Endothelial cell (in vitro differentiated cells): ENCODE data around the gene SOSTDC1. TPM values are rescaled to one million over a fixed set of nuclear protein-coding genes. Genes with fewer than 3 reads are reported as not detected.
"Not testable (repeated sequence)": the region's sequence is repeated elsewhere in the genome, so short reads cannot be mapped to it uniquely, and the experiment has no call there.

ENCODE experiments used
- DNase-seq: peaks from one replicate; pipeline ENCODE4 v3.0.0; 2021; ENCODE audit warnings: low spot score
- H3K27ac Mint-ChIP-seq: one replicate; pipeline ENCODE4 v1.8.0; 2021; ENCODE audit warnings: mixed read lengths, inconsistent platforms; ENCODE audit not compliant: unreplicated experiment
- H3K27me3 Mint-ChIP-seq: one replicate; pipeline ENCODE4 v1.8.0; 2021; ENCODE audit warnings: mild to moderate bottlenecking, moderate library complexity, mixed read lengths, inconsistent platforms; ENCODE audit not compliant: unreplicated experiment
- H3K36me3 Mint-ChIP-seq: one replicate; pipeline ENCODE4 v1.8.0; 2021; ENCODE audit warnings: mild to moderate bottlenecking, low read depth, mixed read lengths, inconsistent platforms; ENCODE audit not compliant: unreplicated experiment
- H3K4me1 Mint-ChIP-seq: one replicate; pipeline ENCODE4 v1.8.0; 2021; ENCODE audit warnings: mild to moderate bottlenecking, mixed read lengths, inconsistent platforms; ENCODE audit not compliant: unreplicated experiment
- H3K4me3 Mint-ChIP-seq: one replicate; pipeline ENCODE4 v1.8.0; 2021; ENCODE audit warnings: mild to moderate bottlenecking, mixed read lengths, inconsistent platforms; ENCODE audit not compliant: unreplicated experiment
- H3K9me3 Mint-ChIP-seq: one replicate; pipeline ENCODE4 v1.8.0; 2021; ENCODE audit warnings: mixed read lengths, inconsistent platforms; ENCODE audit not compliant: unreplicated experiment
- total RNA-seq: library from RNA; stranded (reverse); fragmentation: NEBNext Ultra II Directional; extraction: Animal tissue kit (Norgen Biotek cat#: 25700); gene quantifications from one replicate; pipeline ENCODE4 v1.2.1, GENCODE V29; 2021; ENCODE audit not compliant: unreplicated experiment
- TF ChIP-seq, protein P1 (sequence below): fragments of 200-600 bp; sonication (generic); IDR thresholded peaks from one replicate; pipeline ENCODE4 v1.5.0; 2021; ENCODE audit warnings: antibody characterized with exemption; ENCODE audit not compliant: unreplicated experiment

Gene SOSTDC1
- total RNA-seq, 1 donor from 2014 or later: 0.18 TPM

GRCh38 chr7:16463520-16463919, 2.0 kb downstream of the SOSTDC1 start:
- H3K4me3 Mint-ChIP-seq: no peak overlapping the region
- no peak for DNase-seq

DNA sequence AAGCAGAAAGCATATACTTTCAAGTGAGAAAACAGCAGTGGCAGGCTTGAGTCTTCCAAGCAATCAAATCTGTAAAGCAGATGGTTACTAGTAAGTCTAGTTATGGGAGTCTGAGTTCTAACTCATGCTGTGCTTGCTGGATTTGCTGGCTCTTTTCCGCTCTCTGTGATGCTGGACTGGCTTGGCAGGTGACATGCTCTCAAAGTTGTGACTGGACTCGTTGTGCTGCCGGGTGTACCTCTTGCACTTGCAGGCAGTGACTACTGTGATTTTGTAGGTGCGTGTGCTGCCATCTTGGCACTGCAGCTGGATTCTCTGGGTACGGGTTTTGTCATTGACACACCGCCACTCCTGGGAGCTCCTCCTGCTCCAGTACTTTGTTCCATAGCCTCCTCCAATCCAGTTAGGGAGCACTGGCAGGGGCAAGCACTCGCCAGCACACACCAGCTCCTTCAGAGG, 3.1 kb downstream of the SOSTDC1 start:
- TF ChIP-seq, protein P1, sequence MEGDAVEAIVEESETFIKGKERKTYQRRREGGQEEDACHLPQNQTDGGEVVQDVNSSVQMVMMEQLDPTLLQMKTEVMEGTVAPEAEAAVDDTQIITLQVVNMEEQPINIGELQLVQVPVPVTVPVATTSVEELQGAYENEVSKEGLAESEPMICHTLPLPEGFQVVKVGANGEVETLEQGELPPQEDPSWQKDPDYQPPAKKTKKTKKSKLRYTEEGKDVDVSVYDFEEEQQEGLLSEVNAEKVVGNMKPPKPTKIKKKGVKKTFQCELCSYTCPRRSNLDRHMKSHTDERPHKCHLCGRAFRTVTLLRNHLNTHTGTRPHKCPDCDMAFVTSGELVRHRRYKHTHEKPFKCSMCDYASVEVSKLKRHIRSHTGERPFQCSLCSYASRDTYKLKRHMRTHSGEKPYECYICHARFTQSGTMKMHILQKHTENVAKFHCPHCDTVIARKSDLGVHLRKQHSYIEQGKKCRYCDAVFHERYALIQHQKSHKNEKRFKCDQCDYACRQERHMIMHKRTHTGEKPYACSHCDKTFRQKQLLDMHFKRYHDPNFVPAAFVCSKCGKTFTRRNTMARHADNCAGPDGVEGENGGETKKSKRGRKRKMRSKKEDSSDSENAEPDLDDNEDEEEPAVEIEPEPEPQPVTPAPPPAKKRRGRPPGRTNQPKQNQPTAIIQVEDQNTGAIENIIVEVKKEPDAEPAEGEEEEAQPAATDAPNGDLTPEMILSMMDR: no peak
- Mint-ChIP-seq H3K27ac (no peak overlapping the region), H3K27me3 (no peaks in the 10 kb centered on the region), H3K4me1 (no peaks in the 10 kb centered on the region), H3K9me3 (no peaks in the 10 kb centered on the region), H3K36me3 (no peaks in the 10 kb centered on the region), H3K4me3 (no peak overlapping the region)
- DNase-seq: no peak

More at GRCh38 chr7:16463520-16463919, 2.0 kb downstream of the SOSTDC1 start:
- no peak overlapping the region for H3K27ac Mint-ChIP-seq
- TF ChIP-seq, protein P1: no peak
- no peaks in the 10 kb centered on the region for H3K36me3 Mint-ChIP-seq
- H3K27me3 Mint-ChIP-seq: no peaks in the 10 kb centered on the region
- H3K4me1 Mint-ChIP-seq: no peaks in the 10 kb centered on the region
- H3K9me3 Mint-ChIP-seq: no peaks in the 10 kb centered on the region

GRCh38 chr7:16460789-16461493, 4.6 kb downstream of the SOSTDC1 start:
- no peak overlapping the region for H3K27ac Mint-ChIP-seq
- DNase-seq: no peak
- H3K4me1 Mint-ChIP-seq: no peaks in the 10 kb centered on the region
- no peaks in the 10 kb centered on the region for H3K9me3 Mint-ChIP-seq
- H3K27me3 Mint-ChIP-seq: no peaks in the 10 kb centered on the region
- TF ChIP-seq, protein P1: no peak
- H3K4me3 Mint-ChIP-seq: no peak overlapping the region
- no peaks in the 10 kb centered on the region for H3K36me3 Mint-ChIP-seq

GRCh38 chr7:16456303-16456702, 9.2 kb downstream of the SOSTDC1 start:
- H3K27me3 Mint-ChIP-seq, DNase-seq, H3K36me3 Mint-ChIP-seq, H3K4me3 Mint-ChIP-seq, H3K27ac Mint-ChIP-seq, H3K9me3 Mint-ChIP-seq, H3K4me1 Mint-ChIP-seq: not testable (repeated sequence)

GRCh38 chr7:16455591-16455990, 9.9 kb downstream of the SOSTDC1 start:
- H3K27ac Mint-ChIP-seq: no peak overlapping the region
- no peak for DNase-seq
- no peaks in the 10 kb centered on the region for H3K4me1 Mint-ChIP-seq
- no peaks in the 10 kb centered on the region for H3K9me3 Mint-ChIP-seq
- no peaks in the 10 kb centered on the region for H3K27me3 Mint-ChIP-seq
- TF ChIP-seq, protein P1: no peak
- H3K36me3 Mint-ChIP-seq: no peaks in the 10 kb centered on the region
- H3K4me3 Mint-ChIP-seq: no peak overlapping the region
